BJ (cell line): ENCODE data around the gene PIGB. TPM values are rescaled to one million over a fixed set of nuclear protein-coding genes. Genes with fewer than 3 reads are reported as not detected.

Experiments
- CTCF ChIA-PET: fragments of 350-600 bp; formaldehyde crosslinking; extraction: SDS; loops from one replicate; lab custom pipeline; 2021; ENCODE audit warnings: antibody characterized with exemption, inconsistent platforms; lab: Yijun Ruan, JAX
- POLR2A ChIA-PET: fragments of 300-600 bp; sonication (Branson Sonifier 250); formaldehyde crosslinking; extraction: SDS; loops from one replicate; lab custom pipeline; 2021; ENCODE audit warnings: antibody characterized with exemption; lab: Charles Lee
- DNase-seq: peaks from one replicate; pipeline ENCODE4 v3.0.0-alpha.2; 2011; ENCODE audit warnings: low read depth
- H3K27me3 ChIP-seq: 2 replicates; pipeline ENCODE4 v1.6.0; 2011; ENCODE audit warnings: low read length; ENCODE audit not compliant: control insufficient read depth, insufficient read depth
- H3K36me3 ChIP-seq: 2 replicates; pipeline ENCODE4 v1.5.1; 2011; ENCODE audit warnings: low read length; ENCODE audit not compliant: control insufficient read depth, insufficient read depth
- H3K4me3 ChIP-seq: 2 replicates; pipeline ENCODE4 v1.5.1; 2011; ENCODE audit warnings: low read depth, mild to moderate bottlenecking, control low read depth, low read length
- polyA minus RNA-seq: library from RNA; depleted of rRNA, polyadenylated mRNA; stranded (reverse); fragments of >200 nt; gene quantifications from 2 replicates; pipeline ENCODE4 v1.2.3, GENCODE V29; 2011; rRNA and poly(A)+ RNA removed
- polyA plus RNA-seq: library from polyadenylated mRNA; depleted of rRNA; stranded (reverse); fragments of >200 nt; gene quantifications from 2 replicates; pipeline ENCODE4 v1.2.3, GENCODE V29; 2011; rRNA removed
- TF ChIP-seq, protein P1 (sequence below): IDR thresholded peaks from 2 replicates; pipeline ENCODE4 v1.5.1; 2011; ENCODE audit warnings: low read depth, mild to moderate bottlenecking, control low read depth, inconsistent platforms, low read length, moderate library complexity; ENCODE audit not compliant: insufficient read depth

The PIGB gene
- polyA plus RNA-seq (10.1 and 18.5 TPM in 2 replicates), polyA minus RNA-seq (6.0 and 12.4 TPM in 2 replicates)

DNA sequence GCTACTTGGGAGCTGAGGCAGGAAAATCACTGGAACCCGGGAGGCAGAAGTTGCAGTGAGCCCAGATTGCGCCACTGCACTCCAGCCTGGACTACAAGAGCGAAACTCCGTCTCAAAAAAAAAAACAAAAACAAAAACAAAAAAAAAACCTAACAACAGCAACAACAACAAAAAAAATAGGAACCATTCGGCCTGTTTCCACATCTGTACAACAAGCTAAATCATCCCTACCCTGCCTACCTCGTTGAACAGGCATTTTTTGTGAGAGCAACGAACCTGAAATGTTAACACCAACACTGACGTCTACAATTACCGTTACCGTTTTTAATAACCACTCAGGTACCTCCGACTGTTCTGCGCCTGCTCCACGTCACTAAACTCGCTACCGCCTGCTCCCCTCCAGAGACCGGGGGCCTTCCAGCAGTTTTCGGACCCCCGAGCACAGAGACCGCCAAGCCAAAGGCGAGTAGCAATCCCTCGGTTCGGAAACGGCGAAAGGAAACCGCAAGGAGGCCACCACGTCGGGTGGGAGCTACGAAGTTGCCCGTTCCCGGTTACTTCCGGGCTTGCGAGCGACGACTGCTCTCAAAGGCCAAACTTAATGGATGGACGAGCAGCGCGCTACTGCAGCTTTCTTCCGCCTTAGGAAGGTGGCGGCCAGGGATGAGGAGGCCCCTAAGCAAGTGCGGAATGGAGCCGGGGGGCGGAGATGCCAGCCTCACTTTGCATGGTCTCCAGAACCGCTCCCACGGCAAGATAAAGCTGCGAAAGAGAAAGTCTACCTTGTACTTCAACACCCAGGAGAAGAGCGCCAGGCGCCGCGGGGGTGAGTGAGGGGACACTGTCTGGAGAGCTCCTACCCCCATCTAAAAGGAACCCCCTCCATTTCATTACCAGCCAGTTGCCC lies at the start of gene PIGB, which contains the start of gene PIGBOS1:
Gene PIGB, plus strand, starts transcription at position 635 of the 907 bp plus-strand sequence. Its CDS starts 29 bp downstream, at position 664.
Gene PIGBOS1, minus strand, starts transcription at position 536 of the 907 bp plus-strand sequence. CDS start 1,331 bp downstream, outside the sequence.
- no peaks in the 10 kb centered on the region for H3K27me3 ChIP-seq
- peak; percentile 37 for DNase-seq
- no peaks in the 10 kb centered on the region for H3K36me3 ChIP-seq
- ChIA-PET POLR2A (interaction anchor here (0.6 to 1.5 kb wide), 3 partner anchors 24 to 122 kb away, joined by 4 to 5 read pairs (median 4); partner anchors contain the start of gene RSL24D1), CTCF (interaction anchor here (0.7 to 1.4 kb wide), 5 partner anchors 18 to 122 kb away, joined by 3 read pairs; partner anchors contain the start of gene RSL24D1)
- H3K4me3 ChIP-seq, result peak within 1 kb of the TSS; percentile 52
- TF ChIP-seq, protein P1, sequence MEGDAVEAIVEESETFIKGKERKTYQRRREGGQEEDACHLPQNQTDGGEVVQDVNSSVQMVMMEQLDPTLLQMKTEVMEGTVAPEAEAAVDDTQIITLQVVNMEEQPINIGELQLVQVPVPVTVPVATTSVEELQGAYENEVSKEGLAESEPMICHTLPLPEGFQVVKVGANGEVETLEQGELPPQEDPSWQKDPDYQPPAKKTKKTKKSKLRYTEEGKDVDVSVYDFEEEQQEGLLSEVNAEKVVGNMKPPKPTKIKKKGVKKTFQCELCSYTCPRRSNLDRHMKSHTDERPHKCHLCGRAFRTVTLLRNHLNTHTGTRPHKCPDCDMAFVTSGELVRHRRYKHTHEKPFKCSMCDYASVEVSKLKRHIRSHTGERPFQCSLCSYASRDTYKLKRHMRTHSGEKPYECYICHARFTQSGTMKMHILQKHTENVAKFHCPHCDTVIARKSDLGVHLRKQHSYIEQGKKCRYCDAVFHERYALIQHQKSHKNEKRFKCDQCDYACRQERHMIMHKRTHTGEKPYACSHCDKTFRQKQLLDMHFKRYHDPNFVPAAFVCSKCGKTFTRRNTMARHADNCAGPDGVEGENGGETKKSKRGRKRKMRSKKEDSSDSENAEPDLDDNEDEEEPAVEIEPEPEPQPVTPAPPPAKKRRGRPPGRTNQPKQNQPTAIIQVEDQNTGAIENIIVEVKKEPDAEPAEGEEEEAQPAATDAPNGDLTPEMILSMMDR, result peak; percentile 23; the same call in 1 of the 2 replicates

DNA sequence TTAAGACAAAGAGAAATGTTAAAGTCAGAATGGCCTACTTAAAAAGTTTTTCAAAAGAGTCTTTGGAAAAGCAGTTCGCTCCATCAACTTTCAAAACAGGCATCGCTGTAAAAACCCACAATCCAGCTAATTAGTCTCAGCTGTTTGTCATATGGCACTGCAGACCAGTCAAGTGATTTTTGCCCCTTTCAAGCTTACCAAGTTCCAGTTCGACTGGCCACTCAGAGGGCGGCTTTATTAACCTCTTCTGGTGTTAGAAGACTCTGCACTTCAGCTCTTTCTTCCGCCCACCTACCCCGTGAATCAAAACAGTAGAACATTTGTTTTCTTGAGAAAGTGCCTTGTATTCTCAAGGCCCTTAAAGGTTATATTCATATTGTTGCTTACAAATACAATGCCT lies 48.7 kb upstream of the PIGB start:
- no peak for DNase-seq
- POLR2A ChIA-PET, result no interaction called here
- H3K36me3 ChIP-seq, result no peaks in the 10 kb centered on the region
- TF ChIP-seq, protein P1, result no peak
- H3K4me3 ChIP-seq, result no peak overlapping the region
- H3K27me3 ChIP-seq, result no peaks in the 10 kb centered on the region
- CTCF ChIA-PET, result interaction anchor here (1.5 kb wide), 1 partner anchor 49 kb away, joined by 4 read pairs; no protein-coding TSS in a partner anchor

DNA sequence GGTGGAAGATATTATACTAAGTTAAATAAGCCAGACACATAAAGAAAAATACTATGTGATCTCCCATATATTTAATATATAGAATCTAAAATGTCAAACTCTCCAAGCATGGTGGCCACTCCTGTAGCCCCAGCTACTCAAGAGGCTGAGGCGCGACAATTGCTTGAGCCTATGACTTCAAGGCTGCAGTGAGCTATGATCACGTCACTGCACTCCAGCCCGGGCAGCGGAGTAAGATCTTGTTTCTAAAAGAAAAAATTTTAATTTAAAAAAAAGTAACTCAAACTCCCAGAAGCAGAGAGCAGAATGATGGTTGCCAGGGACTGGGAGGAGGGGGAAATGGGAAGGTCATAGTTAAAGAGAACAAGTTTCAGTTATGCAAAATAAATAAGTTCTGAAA lies 42.7 kb upstream of the PIGB start:
- ChIA-PET POLR2A (no interaction called here), CTCF (interaction anchor here (1.5 kb wide), 1 partner anchor 9 kb away, joined by 4 read pairs; no protein-coding TSS in a partner anchor)
- TF ChIP-seq, protein P1, result no peak
- no peak overlapping the region for H3K4me3 ChIP-seq
- H3K27me3 ChIP-seq, result no peaks in the 10 kb centered on the region
- no peaks in the 10 kb centered on the region for H3K36me3 ChIP-seq
- no peak for DNase-seq

DNA sequence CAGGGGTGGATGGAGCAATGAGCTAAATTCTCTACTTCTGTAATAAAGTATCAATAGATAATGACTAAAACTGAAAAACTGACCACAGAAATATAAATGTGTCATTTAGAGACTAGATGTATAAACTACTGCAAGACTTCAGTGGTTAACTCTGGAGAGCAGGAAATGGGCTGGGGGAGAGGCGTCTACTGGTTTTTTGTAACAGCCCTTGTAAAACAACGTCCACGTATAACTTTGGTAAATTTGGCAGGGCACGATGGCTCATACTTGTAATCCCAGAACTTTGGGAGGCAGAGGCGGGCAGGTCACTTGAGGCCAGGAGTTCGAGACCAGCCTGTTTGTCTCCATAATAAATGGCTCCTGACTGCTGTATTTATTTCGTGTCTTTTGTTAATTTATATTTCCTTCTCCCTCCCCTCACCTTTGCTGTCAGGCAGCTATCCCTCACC lies 41.9 kb upstream of the PIGB start:
- no peak overlapping the region for H3K4me3 ChIP-seq
- no peak for DNase-seq
- TF ChIP-seq, protein P1, result no peak
- POLR2A ChIA-PET, result no interaction called here
- H3K36me3 ChIP-seq, result no peaks in the 10 kb centered on the region
- CTCF ChIA-PET, result interaction anchor here (0.7 to 1.5 kb wide), 2 partner anchors 9 to 60 kb away, joined by 3 to 4 read pairs; no protein-coding TSS in a partner anchor
- H3K27me3 ChIP-seq, result no peaks in the 10 kb centered on the region

DNA sequence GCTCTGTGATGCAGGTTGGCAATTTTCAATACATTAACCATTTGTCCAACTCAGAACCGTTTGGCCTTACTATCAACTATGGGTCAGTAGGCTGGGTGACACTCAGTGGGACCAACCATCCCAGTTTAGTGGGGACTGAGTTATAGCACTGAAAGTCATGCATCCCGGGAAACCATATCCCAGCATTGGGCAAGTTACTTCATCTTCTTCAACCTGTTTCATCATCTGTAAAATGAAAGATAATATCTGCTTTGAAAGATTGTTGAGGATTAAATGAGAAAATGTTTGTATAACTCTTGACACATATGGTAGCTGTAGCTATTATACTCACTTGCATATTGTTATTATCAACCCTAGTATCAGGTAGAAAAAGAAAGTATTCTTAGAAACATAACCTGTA lies 41.3 kb upstream of the PIGB start:
- ChIA-PET POLR2A (no interaction called here), CTCF (interaction anchor here (0.7 to 1.5 kb wide), 2 partner anchors 10 to 61 kb away, joined by 3 to 4 read pairs; no protein-coding TSS in a partner anchor)
- TF ChIP-seq, protein P1, result no peak

More for the DNA sequence above, 41.3 kb upstream of the PIGB start:
- no peak for DNase-seq
- H3K4me3 ChIP-seq, result no peak overlapping the region
- H3K27me3 ChIP-seq, result no peaks in the 10 kb centered on the region
- H3K36me3 ChIP-seq, result no peaks in the 10 kb centered on the region
